HG02884 (cell line): ENCODE data around the gene ARHGAP20.

Experiments
- ATAC-seq: cut with Tn5 transposase; IDR thresholded peaks from one replicate; pipeline ENCODE4 v1.9.1; 2021; ENCODE audit warnings: mild to moderate bottlenecking, moderate library complexity; ENCODE audit not compliant: unreplicated experiment

ARHGAP20 gene, protein sequence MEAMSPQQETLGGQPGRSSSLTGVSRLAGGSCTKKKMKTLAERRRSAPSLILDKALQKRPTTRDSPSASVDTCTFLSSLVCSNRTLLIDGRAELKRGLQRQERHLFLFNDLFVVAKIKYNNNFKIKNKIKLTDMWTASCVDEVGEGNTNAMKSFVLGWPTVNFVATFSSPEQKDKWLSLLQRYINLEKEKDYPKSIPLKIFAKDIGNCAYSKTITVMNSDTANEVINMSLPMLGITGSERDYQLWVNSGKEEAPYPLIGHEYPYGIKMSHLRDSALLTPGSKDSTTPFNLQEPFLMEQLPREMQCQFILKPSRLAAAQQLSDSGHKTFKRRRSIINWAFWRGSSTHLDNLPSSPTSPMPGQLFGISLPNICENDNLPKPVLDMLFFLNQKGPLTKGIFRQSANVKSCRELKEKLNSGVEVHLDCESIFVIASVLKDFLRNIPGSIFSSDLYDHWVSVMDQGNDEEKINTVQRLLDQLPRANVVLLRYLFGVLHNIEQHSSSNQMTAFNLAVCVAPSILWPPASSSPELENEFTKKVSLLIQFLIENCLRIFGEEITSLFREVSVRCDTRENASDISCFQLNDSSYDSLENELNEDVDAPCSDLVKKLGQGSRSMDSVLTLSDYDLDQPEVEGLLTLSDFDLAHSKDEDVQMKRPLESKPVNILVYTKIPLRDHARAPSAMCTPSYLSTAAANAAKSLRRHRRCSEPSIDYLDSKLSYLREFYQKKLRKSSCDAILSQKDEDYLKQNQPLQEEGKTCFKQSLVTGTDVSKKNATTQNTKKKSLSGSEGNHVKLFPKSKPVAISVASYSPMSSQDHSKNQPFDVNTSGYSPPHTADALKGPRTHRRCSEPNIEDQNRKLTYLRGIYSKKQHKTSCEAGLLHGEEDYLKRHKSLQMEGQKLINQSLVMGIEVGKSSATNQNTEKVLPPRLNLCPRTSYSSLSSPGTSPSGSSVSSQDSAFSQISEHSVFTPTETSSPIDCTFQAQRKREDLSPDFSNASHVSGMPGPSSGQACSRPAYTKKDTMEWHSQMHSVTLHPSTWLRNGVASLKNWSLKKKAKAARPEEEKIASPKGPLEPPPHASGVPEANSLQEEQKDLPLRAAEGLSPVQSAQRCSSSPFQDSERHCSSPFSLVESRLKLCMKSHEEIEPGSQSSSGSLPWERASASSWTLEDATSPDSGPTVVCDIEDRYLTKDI

DNA sequence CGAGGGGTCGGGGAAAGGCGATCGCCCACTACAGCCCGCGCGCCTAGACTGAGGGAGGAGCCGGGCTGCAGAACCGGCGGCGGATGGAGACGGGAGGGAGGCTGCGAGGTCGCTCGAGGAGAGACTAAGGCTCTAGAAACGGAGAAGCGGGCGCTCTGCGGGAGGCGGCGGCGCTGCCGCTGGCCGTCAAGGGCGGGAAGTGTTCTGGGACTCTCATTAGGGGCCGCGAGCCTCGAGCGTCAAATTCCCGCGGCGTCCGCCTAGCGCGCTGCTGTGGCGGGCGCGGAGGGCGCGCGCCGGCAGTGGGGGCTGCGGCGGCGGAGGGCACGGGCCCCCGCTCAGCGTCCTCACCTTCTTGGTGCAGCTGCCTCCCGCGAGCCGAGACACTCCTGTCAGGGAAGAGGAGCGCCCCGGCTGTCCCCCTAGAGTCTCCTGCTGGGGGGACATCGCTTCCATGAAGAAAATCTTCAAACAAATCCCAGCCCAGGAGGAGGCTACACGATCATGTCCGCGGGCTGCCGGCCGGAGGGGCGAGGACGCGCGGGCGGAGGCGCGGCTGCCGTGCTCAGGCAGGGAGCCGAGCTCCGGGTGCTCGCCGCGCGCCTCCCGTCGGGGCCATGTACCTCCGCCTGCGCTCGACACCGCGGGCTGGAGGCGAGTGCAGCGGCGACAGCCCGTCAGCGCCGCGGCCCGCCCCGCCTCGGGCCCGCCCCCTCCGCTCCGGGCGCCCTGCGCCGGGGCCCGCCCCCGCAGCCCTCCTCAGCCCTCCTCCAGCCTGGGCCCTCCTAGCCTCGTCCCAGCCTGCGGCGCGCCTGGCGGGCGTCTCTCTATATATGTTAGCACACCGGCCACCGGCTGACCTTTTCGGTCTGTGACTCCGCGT lies at the start of gene ARHGAP20:
Gene ARHGAP20, minus strand, starts transcription at position 662 of the 883 bp plus-strand sequence. Its CDS starts 206 bp downstream, at position 456.
- peak; percentile 83 for ATAC-seq

DNA sequence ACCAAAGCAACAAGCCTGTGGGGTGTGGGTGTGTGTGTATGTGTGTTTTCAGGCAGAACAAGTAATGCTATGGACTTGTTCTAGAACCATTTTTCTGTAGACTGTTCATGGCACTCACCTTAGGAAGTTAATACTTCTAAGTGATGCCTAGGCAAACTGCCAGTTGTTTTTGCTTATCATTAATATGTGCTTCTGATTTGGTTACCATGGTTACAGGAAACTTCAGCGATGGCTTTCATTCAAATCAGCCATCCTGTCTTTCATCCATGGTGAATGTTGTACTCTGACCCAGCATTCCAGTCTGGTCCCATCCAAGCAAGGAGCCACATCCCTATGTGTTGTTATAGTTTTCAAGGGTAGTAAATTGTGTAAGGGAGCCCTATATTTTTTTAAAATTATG lies 49.8 kb upstream of the ARHGAP20 start:
- no peak for ATAC-seq

DNA sequence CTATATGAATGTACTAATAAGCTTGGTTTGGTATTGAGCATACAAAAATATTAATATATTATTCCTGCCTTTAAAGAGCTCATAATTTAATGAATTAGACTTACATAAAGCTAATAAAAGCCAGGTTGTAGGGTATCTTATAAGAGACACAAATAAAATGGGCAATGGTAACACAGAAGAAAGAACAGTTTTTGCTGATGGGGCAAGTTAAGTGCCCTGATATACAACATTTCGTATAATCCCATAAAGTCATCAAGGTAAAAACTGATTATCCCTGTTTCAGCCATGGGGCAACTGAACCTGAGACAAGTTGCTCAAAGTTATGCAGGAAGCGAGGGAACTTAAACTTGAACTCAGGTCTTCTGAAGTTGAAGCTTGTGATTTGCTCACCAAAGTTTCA lies 48.9 kb upstream of the ARHGAP20 start:
- ATAC-seq = no peak

DNA sequence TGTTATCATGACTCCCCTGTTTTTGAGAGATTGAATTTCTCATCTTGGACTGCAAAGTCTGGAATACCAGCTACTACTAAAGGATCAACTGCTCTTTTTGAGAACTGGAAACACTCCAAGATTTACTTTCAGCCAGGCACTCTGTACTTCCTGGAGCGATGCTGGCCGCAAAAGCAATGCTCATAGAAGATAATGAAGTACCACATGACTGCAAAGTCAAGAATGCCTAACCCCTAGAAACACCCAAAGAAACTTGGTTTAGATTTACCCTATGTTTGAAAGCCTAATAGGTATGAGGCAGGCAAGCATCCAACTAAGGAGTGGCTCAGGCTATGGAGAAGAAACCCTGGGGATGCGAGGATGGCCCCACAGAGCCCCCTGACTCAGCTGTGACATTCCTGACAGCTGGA lies 47.7 kb upstream of the ARHGAP20 start:
- ATAC-seq = no peak

DNA sequence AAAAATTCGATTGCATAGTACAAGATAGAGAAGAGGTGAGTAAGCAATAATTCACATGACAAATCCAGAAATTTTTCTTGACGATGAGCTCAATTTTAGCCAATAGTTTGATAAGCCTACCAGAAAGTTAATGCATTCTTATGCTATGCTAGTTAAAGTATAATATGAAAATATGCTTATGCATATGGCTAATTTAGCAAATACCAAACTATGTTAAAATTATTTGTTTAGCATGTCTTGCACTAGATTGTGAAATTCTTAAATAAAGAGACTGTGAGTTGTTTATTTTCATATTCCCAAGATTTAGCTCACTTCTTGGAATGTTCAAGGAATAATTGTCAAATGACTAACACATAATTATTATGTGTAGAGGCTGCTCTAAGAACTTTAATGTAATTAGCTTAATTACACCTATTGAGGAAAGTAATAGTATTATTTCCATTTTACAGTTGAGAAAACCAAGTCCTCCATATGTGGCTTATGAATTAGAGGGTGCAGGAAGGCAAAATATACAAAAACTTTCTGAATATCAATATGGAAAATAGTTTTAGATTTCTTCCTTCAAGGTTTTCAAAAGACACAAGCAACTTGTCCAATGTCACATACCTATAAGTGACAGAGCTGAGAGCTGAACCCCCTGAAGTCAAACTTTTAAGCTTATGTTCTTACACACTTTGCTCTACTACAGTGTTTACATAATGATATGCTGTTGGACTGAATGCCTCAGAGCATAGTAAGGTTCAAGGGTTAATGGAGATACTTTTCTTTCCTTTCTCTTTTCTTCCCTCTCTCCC lies 45.9 kb upstream of the ARHGAP20 start:
- no peak for ATAC-seq

DNA sequence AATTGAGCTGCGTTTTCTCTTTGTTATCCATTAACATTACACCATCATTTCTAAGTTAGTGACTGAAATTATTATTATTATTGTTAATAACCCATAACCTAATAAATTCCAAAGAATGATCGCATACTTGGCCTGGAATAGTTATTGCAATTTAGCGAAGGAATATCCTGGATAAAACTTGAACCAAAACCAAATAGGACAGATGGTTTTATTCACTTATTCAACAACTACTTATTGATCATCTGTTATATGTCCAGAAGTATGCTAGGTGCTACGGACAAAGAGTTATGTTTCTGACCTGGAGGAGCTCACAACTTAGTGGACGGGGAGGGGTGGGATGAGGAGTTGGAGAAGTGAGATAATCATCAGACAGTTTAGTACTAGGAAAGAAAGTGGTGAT lies 44.8 kb upstream of the ARHGAP20 start:
- ATAC-seq = no peak

DNA sequence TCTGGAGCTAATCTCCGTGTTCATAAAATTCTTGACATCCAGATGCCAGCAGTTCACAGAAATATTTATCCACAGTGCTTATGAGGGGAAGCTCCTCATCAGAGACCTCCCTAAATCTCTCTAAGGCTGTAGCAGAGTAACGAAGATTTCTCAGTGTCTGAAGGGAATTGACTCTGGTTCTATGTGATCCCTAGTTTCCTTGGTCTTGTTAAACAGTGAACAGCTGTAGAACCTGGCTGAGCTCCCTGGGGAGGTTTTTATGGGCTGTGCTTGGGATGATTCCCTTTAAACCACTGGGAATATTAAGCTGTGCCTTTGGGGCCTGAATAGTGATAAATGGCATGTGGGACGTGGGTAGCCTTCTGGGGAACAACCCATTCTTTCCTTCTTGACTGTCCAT lies 43.7 kb upstream of the ARHGAP20 start:
- no peak for ATAC-seq

DNA sequence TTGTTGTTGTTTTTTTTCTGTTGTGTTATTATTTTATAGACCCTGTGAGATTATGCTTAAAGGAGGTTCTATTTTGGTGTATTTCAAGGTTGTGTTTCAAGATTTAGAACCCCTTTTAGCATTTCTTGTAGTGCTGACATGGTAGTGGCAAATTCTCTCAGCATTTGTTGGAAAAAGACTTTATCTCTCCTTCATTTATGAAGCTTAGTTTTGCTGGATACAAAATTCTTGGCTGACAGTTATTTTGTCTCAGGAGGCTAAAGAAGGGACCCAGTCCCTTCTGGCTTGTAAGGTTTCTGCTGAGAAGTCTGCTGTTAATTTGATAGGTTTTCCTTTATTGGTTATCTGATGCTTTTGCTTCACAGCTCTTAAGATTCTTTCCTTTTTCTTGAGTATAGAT lies 40.7 kb upstream of the ARHGAP20 start:
- ATAC-seq = no peak

DNA sequence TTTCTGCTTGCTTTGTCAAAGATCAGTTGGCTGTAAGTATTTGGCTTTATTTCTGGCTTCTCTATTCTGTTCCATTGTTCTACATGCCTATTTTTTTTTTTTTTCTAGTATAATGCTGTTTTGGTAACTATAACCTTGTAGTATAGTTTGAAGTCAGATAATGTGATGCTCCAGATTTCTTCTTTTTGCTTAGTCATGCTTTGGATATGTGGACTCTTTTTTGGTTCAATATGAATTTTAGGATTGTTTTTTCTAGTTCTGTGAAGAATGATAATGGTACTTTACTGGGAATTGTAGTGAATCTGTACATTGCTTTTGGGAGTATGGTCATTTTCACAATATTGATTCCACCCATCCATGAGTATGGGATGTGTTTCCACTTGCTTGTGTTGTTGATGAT lies 37.9 kb upstream of the ARHGAP20 start:
- no peak for ATAC-seq

DNA sequence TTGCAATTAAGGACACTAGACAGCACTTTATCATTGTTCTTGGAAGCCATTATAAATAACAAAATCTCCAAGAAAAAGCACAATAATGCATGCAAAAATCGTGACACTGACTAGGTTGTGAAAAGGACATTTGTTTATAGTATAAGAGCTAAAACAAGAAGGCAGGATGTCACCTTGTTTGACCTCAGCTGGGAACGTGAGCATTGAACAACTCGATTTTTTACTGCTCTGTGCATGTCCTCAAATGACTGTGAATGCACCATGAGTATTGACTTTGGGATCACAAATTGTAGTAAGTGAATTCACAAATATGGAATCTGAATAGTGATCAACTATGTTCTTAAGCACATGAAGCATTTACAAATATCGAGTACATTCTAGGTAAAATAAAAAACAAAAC lies 35.3 kb upstream of the ARHGAP20 start:
- no peak for ATAC-seq

DNA sequence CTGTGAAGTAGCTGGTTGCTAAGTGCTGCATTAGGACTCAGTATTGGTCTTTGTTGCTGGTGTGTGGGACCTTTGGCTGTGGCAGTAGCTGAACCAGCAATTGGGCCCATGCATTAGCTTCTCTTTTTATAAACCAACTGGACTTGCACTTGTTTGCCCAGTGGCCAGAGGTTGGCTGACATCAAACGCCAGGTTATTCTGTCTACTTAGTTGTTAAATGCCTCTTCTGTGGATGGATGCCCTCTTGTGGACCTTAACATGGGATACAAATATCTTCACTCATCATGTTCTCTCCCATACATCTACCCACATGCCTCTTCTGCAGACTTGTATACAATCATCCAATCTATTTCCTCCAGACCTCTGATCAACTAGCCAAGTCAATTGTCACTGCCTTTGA lies 26.4 kb upstream of the ARHGAP20 start:
- ATAC-seq = no peak

DNA sequence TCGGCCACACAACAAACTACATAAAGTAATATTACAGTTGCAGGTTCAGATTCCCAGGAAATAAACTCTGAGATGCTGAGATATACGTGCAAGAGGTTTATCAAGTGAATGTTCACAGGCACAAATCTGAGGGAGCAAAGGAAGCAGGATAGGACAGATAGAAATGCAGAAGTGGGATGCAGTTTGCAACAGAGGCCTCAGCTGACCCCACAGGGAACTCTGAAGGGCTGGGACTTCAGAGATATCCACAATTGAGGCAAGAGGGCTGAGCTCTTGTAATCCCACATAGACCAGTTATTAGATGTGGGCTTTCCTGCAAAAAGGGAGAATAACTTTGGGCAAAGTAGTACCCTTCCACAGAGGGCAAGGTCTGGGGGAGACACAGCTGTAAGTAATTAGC lies 25.4 kb upstream of the ARHGAP20 start:
- ATAC-seq = no peak

DNA sequence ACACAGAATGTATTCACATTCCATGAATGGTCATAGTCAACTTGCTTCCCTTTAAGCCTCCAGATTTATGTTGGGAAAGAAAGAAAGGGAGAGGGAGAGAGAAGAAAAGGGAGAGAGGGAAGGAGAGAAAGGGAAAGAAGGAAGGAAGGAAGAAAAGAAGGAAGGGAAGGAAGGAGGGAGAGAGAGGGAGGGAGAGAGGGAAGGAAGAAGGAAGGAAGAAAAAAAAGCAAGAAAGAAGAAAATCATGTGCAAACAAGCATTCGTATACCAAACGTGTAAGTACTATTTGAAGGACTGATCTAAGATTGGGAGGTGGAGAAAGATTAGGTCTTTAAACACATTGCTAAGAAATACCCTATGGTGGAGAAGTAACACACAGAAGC lies 23.9 kb upstream of the ARHGAP20 start:
- no peak for ATAC-seq

DNA sequence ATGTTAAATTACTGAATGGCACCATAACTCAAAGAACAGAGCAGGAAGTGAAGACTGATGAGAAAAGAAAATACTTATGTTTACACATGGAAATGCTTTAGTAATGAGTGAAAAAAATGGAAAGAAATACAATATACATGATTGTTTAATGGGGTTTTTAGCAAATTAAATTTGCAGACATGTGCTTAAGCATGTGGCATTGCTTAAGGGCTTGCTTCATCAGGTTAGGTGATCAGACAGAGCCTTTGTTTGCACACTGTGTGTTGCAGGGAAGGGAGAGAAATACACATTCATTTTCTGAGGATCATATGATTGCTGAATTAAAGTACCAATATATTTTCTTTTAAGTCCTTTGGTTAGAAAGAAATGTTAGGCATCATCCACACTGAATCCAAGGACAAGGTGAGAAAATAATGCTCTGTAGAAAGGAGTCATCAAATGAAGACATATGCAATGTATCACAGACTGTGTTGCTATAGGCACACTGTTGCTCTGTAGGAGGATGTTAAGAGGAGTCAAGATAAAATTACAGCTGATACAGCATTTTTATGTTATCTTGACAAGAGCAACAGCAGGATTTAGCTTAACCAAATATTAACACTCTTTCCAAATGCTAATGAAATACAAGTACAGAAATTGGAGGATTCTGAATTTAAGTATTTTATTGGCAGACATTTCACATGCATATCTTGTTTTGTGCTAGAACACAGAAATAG lies 23.4 kb upstream of the ARHGAP20 start:
- ATAC-seq = no peak

DNA sequence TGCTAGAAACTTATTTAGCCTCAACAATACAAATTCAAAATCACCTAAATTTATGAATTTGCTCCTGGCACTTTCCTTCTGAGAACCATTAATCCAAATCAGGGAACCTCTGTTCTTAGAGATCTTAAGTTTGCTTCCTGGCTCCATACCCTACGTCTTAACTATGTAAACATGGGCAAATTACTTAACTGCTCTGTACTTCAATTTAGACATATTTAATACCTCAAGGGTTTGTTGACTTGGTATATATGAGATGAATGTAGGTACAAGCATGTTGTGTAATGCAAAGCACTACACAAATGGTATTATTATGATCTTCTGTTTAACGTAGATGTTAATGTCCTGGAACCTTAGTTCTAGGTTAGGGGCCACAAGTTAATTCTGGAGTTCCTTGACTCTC lies 22.6 kb upstream of the ARHGAP20 start:
- ATAC-seq = no peak

DNA sequence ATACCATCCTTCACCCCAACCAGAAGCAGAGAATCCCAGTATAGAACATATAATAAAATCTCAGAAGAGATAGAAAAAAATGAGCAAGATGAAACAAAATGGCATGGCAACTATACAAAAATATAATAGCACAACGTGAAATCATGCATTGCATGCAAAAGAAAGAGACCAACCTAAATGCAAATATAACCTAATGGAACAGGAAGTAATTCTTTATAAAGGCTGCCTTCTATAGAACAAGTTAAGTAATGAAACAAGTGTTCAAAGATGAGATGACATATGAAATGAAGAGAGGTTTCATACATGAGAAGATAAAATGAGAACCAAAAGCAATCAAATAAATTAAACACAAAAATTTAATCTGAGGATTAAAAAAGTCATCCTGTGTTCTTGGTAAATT lies 18.5 kb upstream of the ARHGAP20 start:
- ATAC-seq = no peak

DNA sequence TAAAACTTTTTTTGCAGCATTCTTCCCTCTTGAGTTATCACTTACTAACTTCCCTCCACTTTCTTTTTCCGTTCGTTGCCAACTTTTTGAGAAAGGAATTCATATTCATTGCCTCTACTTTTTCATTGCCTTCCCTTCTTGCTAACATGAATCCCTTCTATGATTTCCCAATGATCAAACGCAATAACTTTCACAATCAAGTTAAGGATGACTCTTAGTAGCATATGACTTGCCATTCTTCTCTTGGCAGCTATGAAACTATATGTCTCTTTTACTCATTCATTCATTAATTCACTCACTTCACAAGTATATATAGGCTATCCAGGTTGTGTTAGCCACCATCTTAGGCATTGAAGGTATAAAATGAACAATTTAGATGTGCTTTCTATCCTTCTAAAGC lies 16.6 kb upstream of the ARHGAP20 start:
- no peak for ATAC-seq

DNA sequence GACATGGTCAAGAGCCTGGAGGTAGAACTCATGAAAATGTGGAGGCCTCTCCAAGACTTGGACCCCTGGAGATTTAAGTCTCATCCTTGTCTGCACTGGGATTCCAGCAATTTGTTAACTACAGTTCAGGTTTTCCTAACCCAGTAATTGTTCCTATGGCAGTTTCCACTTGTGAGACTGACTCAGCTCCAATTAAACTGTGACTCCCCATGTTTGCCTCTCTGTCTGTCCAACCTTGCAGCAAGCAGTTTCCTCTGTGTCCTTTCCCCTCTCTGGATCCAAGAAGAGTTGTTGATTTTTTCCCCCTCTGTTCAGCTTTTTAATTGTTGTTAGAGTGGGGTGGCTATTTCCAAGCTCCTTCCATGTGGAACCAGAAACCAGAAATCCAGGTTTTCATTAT lies 16.2 kb upstream of the ARHGAP20 start:
- no peak for ATAC-seq

DNA sequence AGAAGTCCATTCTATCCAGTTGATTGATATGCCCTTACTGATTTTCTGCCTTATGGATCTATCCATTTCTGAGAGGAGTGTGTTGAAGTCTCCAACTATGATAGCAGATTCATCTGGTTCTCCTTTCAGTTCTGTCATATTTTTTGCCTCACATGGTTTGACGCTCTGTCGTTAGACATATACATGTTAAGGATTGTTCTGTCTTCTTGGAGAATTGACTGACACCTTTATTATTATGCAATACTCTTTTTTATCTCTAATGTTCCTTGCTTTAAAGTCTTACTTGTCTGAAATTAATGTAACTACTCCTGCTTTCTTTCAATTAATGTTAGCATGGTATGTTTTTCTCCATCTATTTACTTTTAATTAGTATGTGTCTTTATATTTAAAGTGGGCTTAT lies 12.1 kb upstream of the ARHGAP20 start:
- no peak for ATAC-seq
